ENCODE measurements around the gene KCNH5. TPM values are rescaled to one million over a fixed set of nuclear protein-coding genes. Genes with fewer than 3 reads are reported as not detected.

KCNH5 gene
- total RNA-seq = not detected

GRCh38 chr14:63045234-63045611 is at the start of gene KCNH5:
Gene KCNH5, minus strand, starts transcription at chr14:63045458. Its CDS starts 272 bp downstream, at chr14:63045186.
- H3K4me1 Mint-ChIP-seq = no peaks in the 10 kb centered on the region
- peaks cover 42% of the 10 kb centered on the region for H3K27me3 Mint-ChIP-seq
- no peaks in the 10 kb centered on the region for H3K9me3 Mint-ChIP-seq
- ChIA-PET POLR2A (no interaction called here), CTCF (no interaction called here)
- DNase-seq = no peak
- H3K4me3 Mint-ChIP-seq = no peak within 1 kb of the TSS
- no peak within 1 kb of the TSS for H3K27ac Mint-ChIP-seq
- no peaks in the 10 kb centered on the region for H3K36me3 Mint-ChIP-seq (ENCODE audit: low read depth)

DNA sequence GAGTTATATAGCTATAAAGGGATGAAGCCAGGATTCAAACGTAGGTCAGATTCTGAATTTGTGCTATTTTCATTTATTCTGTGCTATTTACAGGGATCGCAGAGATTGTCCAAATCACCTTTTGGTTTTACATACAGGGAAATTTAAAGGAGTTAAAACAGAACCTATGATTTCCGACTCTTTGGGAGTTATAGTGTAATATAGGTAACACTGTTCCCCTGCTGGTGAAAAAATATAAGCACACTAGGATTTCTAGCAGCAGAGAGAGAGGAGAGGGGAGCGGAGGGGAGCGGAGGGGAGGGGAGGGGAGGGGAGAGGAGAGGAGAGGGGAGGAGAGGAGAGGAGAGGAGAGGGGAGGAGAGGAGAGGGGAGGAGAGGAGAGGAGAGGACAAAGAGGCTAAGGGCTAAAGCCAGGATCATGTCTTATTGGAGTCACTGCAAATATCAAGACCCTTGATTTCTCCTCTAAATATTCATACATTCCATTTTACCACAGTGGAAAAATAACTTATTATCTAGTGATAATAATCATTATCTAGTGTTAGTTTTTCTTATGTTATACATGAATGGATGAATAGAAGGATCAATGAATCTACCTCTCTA is 46.2 kb upstream of the KCNH5 start:
- Mint-ChIP-seq H3K9me3 (no peaks in the 10 kb centered on the region), H3K27me3 (no peaks in the 10 kb centered on the region), H3K27ac (no peak overlapping the region), H3K4me3 (no peak overlapping the region), H3K36me3 (ENCODE audit: low read depth) (no peaks in the 10 kb centered on the region), H3K4me1 (no peaks in the 10 kb centered on the region)
- no peak for DNase-seq
- POLR2A ChIA-PET = no interaction called here
- CTCF ChIA-PET = no interaction called here

DNA sequence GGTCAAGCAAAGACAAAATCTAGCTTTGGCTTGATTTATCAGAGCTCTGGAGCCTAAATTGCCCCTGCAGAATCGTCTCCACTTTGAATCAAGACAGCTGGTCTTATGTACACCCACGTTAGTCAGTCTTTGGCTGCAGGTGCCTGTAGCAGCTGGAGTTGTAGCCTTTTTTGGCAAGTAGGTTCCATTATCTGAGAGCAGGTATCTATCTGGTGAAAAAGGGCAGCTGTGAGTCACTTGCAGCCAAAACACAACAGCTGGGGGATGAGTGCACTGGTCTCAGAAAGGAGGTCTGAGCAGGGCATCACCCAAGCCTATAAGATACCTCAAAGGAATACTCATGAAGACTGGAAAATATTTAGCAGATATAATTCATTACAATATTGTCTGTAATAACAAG is 43.6 kb upstream of the KCNH5 start:
- no peak for DNase-seq
- Mint-ChIP-seq H3K4me3 (no peak overlapping the region), H3K27me3 (no peaks in the 10 kb centered on the region), H3K36me3 (ENCODE audit: low read depth) (no peaks in the 10 kb centered on the region), H3K27ac (no peak overlapping the region), H3K9me3 (peaks cover 6% of the 10 kb centered on the region), H3K4me1 (no peaks in the 10 kb centered on the region)
- ChIA-PET CTCF (no interaction called here), POLR2A (no interaction called here)

DNA sequence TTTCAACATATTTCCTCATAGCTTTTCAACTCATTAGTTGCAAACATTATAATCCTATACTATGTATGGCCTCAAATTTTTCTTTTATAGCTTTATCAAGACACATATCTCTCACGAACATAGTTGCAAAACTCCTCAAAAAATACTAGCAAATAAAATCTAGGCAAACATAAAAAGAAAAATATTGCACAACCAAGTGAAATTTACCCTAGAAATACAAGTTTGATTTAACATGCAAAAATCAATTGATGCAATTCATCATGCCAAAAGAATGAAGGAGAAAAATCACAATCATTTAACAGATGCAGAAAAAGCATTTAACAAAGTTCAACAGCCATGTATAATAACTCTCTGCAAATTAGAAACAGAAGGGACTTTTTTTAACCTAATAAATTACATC is 33.3 kb upstream of the KCNH5 start:
- Mint-ChIP-seq H3K27ac (no peak overlapping the region), H3K9me3 (no peaks in the 10 kb centered on the region), H3K27me3 (no peaks in the 10 kb centered on the region), H3K36me3 (ENCODE audit: low read depth) (no peaks in the 10 kb centered on the region), H3K4me1 (no peaks in the 10 kb centered on the region), H3K4me3 (no peak overlapping the region)
- ChIA-PET POLR2A (no interaction called here), CTCF (no interaction called here)
- DNase-seq = no peak

GRCh38 chr14:63076488-63076887 is 31.2 kb upstream of the KCNH5 start:
- POLR2A ChIA-PET = no interaction called here
- H3K36me3 Mint-ChIP-seq (ENCODE audit: low read depth) = no peaks in the 10 kb centered on the region
- no peaks in the 10 kb centered on the region for H3K27me3 Mint-ChIP-seq
- no peak overlapping the region for H3K4me3 Mint-ChIP-seq
- no peak for DNase-seq
- H3K9me3 Mint-ChIP-seq = no peaks in the 10 kb centered on the region
- CTCF ChIA-PET = no interaction called here
- H3K27ac Mint-ChIP-seq = no peak overlapping the region
- no peaks in the 10 kb centered on the region for H3K4me1 Mint-ChIP-seq

DNA sequence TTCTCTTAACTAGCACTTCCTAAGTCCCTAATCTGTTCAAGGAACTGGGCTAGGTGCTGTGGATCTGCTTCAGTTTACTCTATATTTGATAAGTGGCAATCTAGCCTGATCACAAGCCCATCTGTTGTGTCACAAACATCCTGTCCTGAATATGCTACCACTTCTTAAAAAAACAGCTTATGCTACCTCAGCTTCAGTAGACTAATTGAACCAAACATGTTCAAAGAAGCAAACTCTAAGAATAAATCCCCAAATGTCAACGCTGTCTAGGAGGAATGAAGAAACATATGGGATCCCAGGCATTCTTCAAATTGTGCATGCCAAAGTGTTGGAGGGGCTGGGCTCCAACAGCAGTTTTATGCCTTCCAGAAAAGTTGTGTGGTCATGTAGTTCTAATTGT is 10.4 kb upstream of the KCNH5 start:
- DNase-seq = no peak
- ChIA-PET POLR2A (no interaction called here), CTCF (no interaction called here)
- Mint-ChIP-seq H3K4me3 (no peak overlapping the region), H3K27ac (no peak overlapping the region), H3K36me3 (ENCODE audit: low read depth) (no peaks in the 10 kb centered on the region), H3K4me1 (no peaks in the 10 kb centered on the region), H3K27me3 (no peaks in the 10 kb centered on the region), H3K9me3 (no peaks in the 10 kb centered on the region)

GRCh38 chr14:63051992-63052391 is 6.7 kb upstream of the KCNH5 start:
- POLR2A ChIA-PET = no interaction called here
- CTCF ChIA-PET = no interaction called here

GRCh38 chr14:63051301-63051700 is 6.0 kb upstream of the KCNH5 start:
- CTCF ChIA-PET = no interaction called here
- Mint-ChIP-seq H3K4me3 (no peak overlapping the region), H3K36me3 (ENCODE audit: low read depth) (no peaks in the 10 kb centered on the region), H3K4me1 (no peaks in the 10 kb centered on the region), H3K27me3 (peaks cover 21% of the 10 kb centered on the region), H3K27ac (no peak overlapping the region), H3K9me3 (no peaks in the 10 kb centered on the region)
- no peak for DNase-seq
- POLR2A ChIA-PET = no interaction called here

More at GRCh38 chr14:63051992-63052391, 6.7 kb upstream of the KCNH5 start:
- Mint-ChIP-seq H3K36me3 (ENCODE audit: low read depth) (no peaks in the 10 kb centered on the region), H3K4me1 (no peaks in the 10 kb centered on the region), H3K27me3 (peaks cover 15% of the 10 kb centered on the region), H3K27ac (no peak overlapping the region), H3K9me3 (no peaks in the 10 kb centered on the region), H3K4me3 (no peak overlapping the region)
- no peak for DNase-seq

DNA sequence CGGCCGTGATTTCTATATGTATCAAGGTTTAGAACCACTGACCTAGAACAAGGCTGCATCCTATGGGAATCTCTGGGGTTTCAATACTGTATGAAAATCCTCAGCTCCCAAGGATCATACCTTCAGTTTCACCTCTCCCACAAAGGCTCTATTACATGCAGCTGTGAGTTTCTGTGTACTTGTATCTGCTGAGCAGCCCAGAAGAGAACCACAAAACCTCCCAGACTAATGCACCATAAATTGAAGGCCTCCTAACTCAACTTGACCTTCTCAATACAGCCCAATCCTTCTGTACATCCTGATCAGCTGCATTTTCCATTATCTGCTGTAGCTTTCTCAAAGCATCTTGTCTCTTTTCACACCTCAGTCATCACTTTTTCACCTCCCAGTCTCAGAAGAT is 5.4 kb upstream of the KCNH5 start:
- Mint-ChIP-seq H3K27me3 (peaks cover 24% of the 10 kb centered on the region), H3K36me3 (ENCODE audit: low read depth) (no peaks in the 10 kb centered on the region), H3K9me3 (no peaks in the 10 kb centered on the region), H3K4me3 (no peak overlapping the region), H3K4me1 (no peaks in the 10 kb centered on the region), H3K27ac (no peak overlapping the region)
- CTCF ChIA-PET = no interaction called here
- POLR2A ChIA-PET = no interaction called here
- DNase-seq = no peak

DNA sequence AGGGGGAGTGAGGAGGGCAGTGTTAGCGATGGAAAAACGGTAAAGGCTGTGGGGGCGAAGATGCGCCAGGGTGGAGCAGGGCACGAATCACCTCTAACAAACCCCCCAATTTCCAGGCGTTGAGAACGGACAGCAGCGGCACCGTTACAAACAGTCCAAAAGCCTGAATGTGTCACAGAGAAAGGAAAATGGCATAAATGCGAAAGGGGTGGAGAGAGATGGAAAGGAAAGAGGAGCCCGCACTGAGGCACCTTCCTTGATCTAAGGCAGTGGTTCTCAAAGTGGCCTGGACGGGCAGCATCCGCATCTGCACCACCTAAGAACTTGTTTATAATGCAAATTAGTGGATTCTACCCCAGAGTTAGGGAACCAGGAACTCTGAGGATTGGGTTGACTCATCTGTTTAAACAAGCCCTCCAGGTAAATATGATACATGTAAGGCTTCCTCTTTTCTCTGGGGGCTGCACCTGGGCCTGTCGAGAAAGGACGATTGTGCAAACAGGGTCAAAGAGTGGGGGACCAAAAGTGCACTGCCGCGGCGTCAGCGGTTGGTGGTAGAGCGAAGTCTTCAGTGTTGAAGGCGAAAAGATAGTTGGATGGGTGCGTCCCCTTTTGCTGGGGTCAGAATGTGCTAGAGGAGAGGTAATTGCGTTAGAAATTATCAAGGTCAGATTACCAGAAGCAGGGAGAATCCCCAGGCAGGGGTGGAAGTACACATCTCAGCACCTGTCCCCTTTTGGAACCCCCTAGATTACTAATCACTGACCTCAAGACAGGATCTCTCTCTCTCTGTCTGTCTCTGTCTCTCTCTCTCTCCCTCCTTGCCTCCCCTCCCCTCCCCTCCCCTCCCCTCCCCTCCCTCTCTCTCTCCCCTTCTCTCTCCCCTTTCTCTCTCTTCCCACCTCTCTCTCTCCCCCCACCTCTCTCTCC is 1.3 kb upstream of the KCNH5 start:
- CTCF ChIA-PET = no interaction called here

GRCh38 chr14:63045612-63046320 is 508 bp upstream of the KCNH5 start:
- ChIA-PET CTCF (no interaction called here), POLR2A (no interaction called here)
- no peak overlapping the region for H3K4me3 Mint-ChIP-seq
- no peaks in the 10 kb centered on the region for H3K4me1 Mint-ChIP-seq
- peaks cover 42% of the 10 kb centered on the region for H3K27me3 Mint-ChIP-seq
- H3K9me3 Mint-ChIP-seq = no peaks in the 10 kb centered on the region
- no peak overlapping the region for H3K27ac Mint-ChIP-seq
- DNase-seq = no peak
- no peaks in the 10 kb centered on the region for H3K36me3 Mint-ChIP-seq (ENCODE audit: low read depth)

More for the DNA sequence above, 1.3 kb upstream of the KCNH5 start:
- Mint-ChIP-seq H3K4me3 (no peak overlapping the region), H3K9me3 (no peaks in the 10 kb centered on the region), H3K4me1 (no peaks in the 10 kb centered on the region), H3K27ac (no peak overlapping the region), H3K27me3 (peaks cover 42% of the 10 kb centered on the region), H3K36me3 (ENCODE audit: low read depth) (no peaks in the 10 kb centered on the region)
- POLR2A ChIA-PET = no interaction called here
- no peak for DNase-seq

- Mint-ChIP-seq H3K4me1 (no peaks in the 10 kb centered on the region), H3K27ac (no peak overlapping the region), H3K36me3 (ENCODE audit: low read depth) (no peaks in the 10 kb centered on the region), H3K27me3 (peaks cover 16% of the 10 kb centered on the region), H3K9me3 (no peaks in the 10 kb centered on the region), H3K4me3 (no peak overlapping the region)
- no peak for DNase-seq
- POLR2A ChIA-PET = no interaction called here
- CTCF ChIA-PET = no interaction called here
These were observed 5.4 kb downstream of the KCNH5 start for GRCh38 chr14:63039866-63040265.

- no peak for DNase-seq
These were observed 12.6 kb downstream of the KCNH5 start for GRCh38 chr14:63032641-63033040.

GRCh38 chr14:63032076-63032475 is 13.2 kb downstream of the KCNH5 start:
- no peaks in the 10 kb centered on the region for H3K36me3 Mint-ChIP-seq (ENCODE audit: low read depth)
- no peak overlapping the region for H3K27ac Mint-ChIP-seq
- ChIA-PET POLR2A (no interaction called here), CTCF (no interaction called here)
- no peak for DNase-seq
- H3K4me3 Mint-ChIP-seq = no peak overlapping the region
- H3K9me3 Mint-ChIP-seq = no peaks in the 10 kb centered on the region
- H3K4me1 Mint-ChIP-seq = no peaks in the 10 kb centered on the region
- no peaks in the 10 kb centered on the region for H3K27me3 Mint-ChIP-seq

More at GRCh38 chr14:63032641-63033040, 12.6 kb downstream of the KCNH5 start:
- ChIA-PET CTCF (no interaction called here), POLR2A (no interaction called here)
- Mint-ChIP-seq H3K36me3 (ENCODE audit: low read depth) (no peaks in the 10 kb centered on the region), H3K27me3 (no peaks in the 10 kb centered on the region), H3K27ac (no peak overlapping the region), H3K9me3 (no peaks in the 10 kb centered on the region), H3K4me3 (no peak overlapping the region), H3K4me1 (no peaks in the 10 kb centered on the region)

Measured in activated CD4-positive, alpha-beta memory T cell treated with anti-CD3 and anti-CD28 coated beads, Interleukin-2, amount 10 ng/mL, durations not matched to agents 7 days and 5 days (primary cell).